Right atrium auricular region (tissue), 2 donors: Measurements from ENCODE around the gene TENM3. TPM values are rescaled to one million over a fixed set of nuclear protein-coding genes. Genes with fewer than 3 reads are reported as not detected.

ENCODE experiments used
- DNase-seq: peaks from one replicate; pipeline ENCODE4 v3.0.0-alpha.2; 2019; ENCODE audit warnings: low spot score
- H3K27ac ChIP-seq, 2 donors: fragments of 200-600 bp; sonication (generic); 1 replicate in 1 of 2; 2 replicates in 1 of 2; pipeline ENCODE4 v1.5.1; 2016 to 2019
- H3K27me3 ChIP-seq, 2 donors: fragments of 200-600 bp; sonication (generic); one replicate each; pipeline versions ENCODE4 v1.5.1 to v1.6.0; 2017 to 2019
- H3K36me3 ChIP-seq: fragments of 200-600 bp; sonication (generic); one replicate; pipeline ENCODE4 v1.5.1; 2016
- H3K4me1 ChIP-seq, 2 donors: fragments of 200-600 bp; sonication (generic); one replicate each; pipeline versions ENCODE4 v1.5.1 to v1.6.0; 2017 to 2019
- H3K4me3 ChIP-seq, 2 donors: fragments of 200-600 bp; sonication (generic); 1 replicate in 1 of 2; 2 replicates in 1 of 2; pipeline ENCODE4 v1.5.1; 2017 to 2019; ENCODE audit warnings: mild to moderate bottlenecking in 1 of 2, moderate library complexity in 1 of 2
- H3K9me3 ChIP-seq, 2 donors: fragments of 200-600 bp; sonication (generic); one replicate each; pipeline ENCODE4 v1.5.1; 2019
- CTCF ChIP-seq, 2 donors: fragments of 200-600 bp; sonication (generic); IDR thresholded peaks; one replicate each; pipeline ENCODE4 v1.5.1; 2019; ENCODE audit warnings: antibody characterized with exemption in 2 of 2
- total RNA-seq, 2 donors: library from RNA; depleted of rRNA; stranded (reverse); fragments of >200 nt; gene quantifications; one replicate each; pipeline ENCODE4 v1.1.0, GENCODE V29; 2016

Gene TENM3
- total RNA-seq, 2 donors from 2014 or later, result 10.7 to 15.9 TPM

GRCh38 chr4:182700362-182701160, 457.4 kb downstream of the TENM3 start:
- no peak for DNase-seq
- Histone ChIP-seq H3K36me3 (no peaks in the 10 kb centered on the region), H3K27ac (no peak overlapping the region), H3K4me3 (no peak overlapping the region), H3K4me1 (no peaks in the 10 kb centered on the region), H3K9me3 (no peaks in the 10 kb centered on the region), H3K27me3 (no peaks in the 10 kb centered on the region)
- TF ChIP-seq CTCF (IDR thresholded peaks at IDR 0.05), result no peak

- no peak for DNase-seq
- TF ChIP-seq CTCF (IDR thresholded peaks at IDR 0.05), result no peak
- Histone ChIP-seq H3K27ac (no peak overlapping the region), H3K9me3 (no peaks in the 10 kb centered on the region), H3K36me3 (no peaks in the 10 kb centered on the region), H3K27me3 (no peaks in the 10 kb centered on the region), H3K4me1 (no peaks in the 10 kb centered on the region), H3K4me3 (no peak overlapping the region)
Measured at GRCh38 chr4:182704077-182704476, 460.9 kb downstream of the TENM3 start.

- no peak for TF ChIP-seq CTCF (IDR thresholded peaks at IDR 0.05)
- H3K4me1 ChIP-seq, result no peaks in the 10 kb centered on the region
- H3K27me3 ChIP-seq, result no peaks in the 10 kb centered on the region
- no peaks in the 10 kb centered on the region for H3K36me3 ChIP-seq
- no peak overlapping the region for H3K27ac ChIP-seq
- no peaks in the 10 kb centered on the region for H3K9me3 ChIP-seq
- DNase-seq, result no peak
- H3K4me3 ChIP-seq, result no peak overlapping the region
Measured at GRCh38 chr4:182704948-182705347, 461.7 kb downstream of the TENM3 start.

- DNase-seq, result no peak
- Histone ChIP-seq H3K36me3 (no peaks in the 10 kb centered on the region), H3K27ac (no peak overlapping the region), H3K4me1 (peaks cover 0 to under 1% of the 10 kb centered on the region in 2 donors), H3K9me3 (no peaks in the 10 kb centered on the region), H3K27me3 (no peaks in the 10 kb centered on the region), H3K4me3 (no peak overlapping the region)
- TF ChIP-seq CTCF (IDR thresholded peaks at IDR 0.05), result no peak
Measured at GRCh38 chr4:182705389-182705788, 462.2 kb downstream of the TENM3 start.

- DNase-seq, result no peak
- TF ChIP-seq CTCF (IDR thresholded peaks at IDR 0.05), result no peak
- no peaks in the 10 kb centered on the region for H3K27me3 ChIP-seq
- no peaks in the 10 kb centered on the region for H3K9me3 ChIP-seq
- peaks cover 0 to 9% of the 10 kb centered on the region in 2 donors for H3K4me1 ChIP-seq
- H3K36me3 ChIP-seq, result no peaks in the 10 kb centered on the region
- no peak overlapping the region for H3K27ac ChIP-seq
- H3K4me3 ChIP-seq, result no peak overlapping the region
Measured at GRCh38 chr4:182711211-182711610, 468.0 kb downstream of the TENM3 start.

GRCh38 chr4:182715548-182715947, 472.3 kb downstream of the TENM3 start:
- Histone ChIP-seq H3K27me3 (no peaks in the 10 kb centered on the region), H3K36me3 (no peaks in the 10 kb centered on the region)
- DNase-seq, result no peak

More at GRCh38 chr4:182715548-182715947, 472.3 kb downstream of the TENM3 start:
- no peak for TF ChIP-seq CTCF (IDR thresholded peaks at IDR 0.05)
- H3K4me3 ChIP-seq, result no peak overlapping the region
- H3K4me1 ChIP-seq, result peaks cover 0 to 8% of the 10 kb centered on the region in 2 donors
- H3K27ac ChIP-seq, result no peak overlapping the region
- no peaks in the 10 kb centered on the region for H3K9me3 ChIP-seq
